H1 (cell line): ENCODE data around the gene MBD3. TPM values are rescaled to one million over a fixed set of nuclear protein-coding genes. Genes with fewer than 3 reads are reported as not detected.

Experiments
- CTCF ChIA-PET: fragments of 300-600 bp; sonication (Branson Sonifier 250); formaldehyde crosslinking; loops from one replicate; lab custom pipeline; 2021; ENCODE audit not compliant: partially characterized antibody; lab: Charles Lee
- POLR2A ChIA-PET: fragments of 300-600 bp; sonication (Branson Sonifier 250); formaldehyde crosslinking; loops from one replicate; lab custom pipeline; 2021; ENCODE audit warnings: inconsistent platforms; ENCODE audit not compliant: partially characterized antibody; lab: Charles Lee
- DNase-seq, 2 experiments: peaks; one replicate each; pipeline versions ENCODE4 v3.0.0 to v3.0.0-alpha.2; 2010 to 2022; ENCODE audit warnings: low spot score in 2 of 2, low read depth in 1 of 2, mixed read lengths in 1 of 2
- FAIRE-seq: peaks from 2 replicates; lab custom pipeline; 2011; peaks lifted over from hg19 to GRCh38; lab: Jason Lieb, UNC
- H2AFZ ChIP-seq: 2 replicates; pipeline ENCODE4 v1.8.1; 2012; ENCODE audit warnings: low read length, inconsistent platforms
- H2AK5ac ChIP-seq: 2 replicates; pipeline ENCODE4 v1.6.1; 2013; ENCODE audit warnings: low read depth, low read length
- H2BK120ac ChIP-seq: replicated peaks from 2 replicates; pipeline ENCODE3; 2013; ENCODE audit warnings: low read depth, low read length, inconsistent platforms
- H2BK12ac ChIP-seq: 2 replicates; pipeline ENCODE4 v1.6.1; 2013; ENCODE audit warnings: low read depth, low read length
- H2BK15ac ChIP-seq: 2 replicates; pipeline ENCODE4 v1.6.1; 2013; ENCODE audit warnings: low read length
- H2BK20ac ChIP-seq: 2 replicates; pipeline ENCODE4 v1.6.1; 2013; ENCODE audit warnings: low read length
- H2BK5ac ChIP-seq: 2 replicates; pipeline ENCODE4 v1.6.1; 2013; ENCODE audit warnings: low read depth, low read length
- H3K14ac ChIP-seq: 2 replicates; pipeline ENCODE4 v1.6.1; 2013; ENCODE audit warnings: inconsistent platforms; ENCODE audit not compliant: insufficient read length
- H3K18ac ChIP-seq: 2 replicates; pipeline ENCODE4 v1.6.1; 2013; ENCODE audit warnings: low read length; ENCODE audit errors: extremely low read depth
- H3K23ac ChIP-seq: 2 replicates; pipeline ENCODE4 v1.6.1; 2013; ENCODE audit warnings: inconsistent platforms; ENCODE audit not compliant: insufficient read length
- H3K23me2 ChIP-seq: 2 replicates; pipeline ENCODE4 v1.6.1; 2013; ENCODE audit warnings: low read depth, low read length
- H3K27ac ChIP-seq: 2 replicates; pipeline ENCODE4 v1.6.1; 2011; ENCODE audit warnings: low read depth, low read length, inconsistent platforms
- H3K27me3 ChIP-seq, 4 experiments: replicated peaks in 1 of 4; 1 replicate in 1 of 4; 2 replicates in 3 of 4; pipeline versions ENCODE4 v1.6.1 to v1.8.1; 2011 to 2013; ENCODE audit warnings: low read length in 3 of 4, mild to moderate bottlenecking in 3 of 4, inconsistent platforms in 2 of 4, mixed read lengths in 2 of 4, moderate library complexity in 1 of 4; ENCODE audit not compliant: control insufficient read depth in 3 of 4, insufficient read depth in 3 of 4; ENCODE audit errors: extremely low read depth in 1 of 4
- H3K36me3 ChIP-seq, 4 experiments: 2 replicates each; pipeline versions ENCODE4 v1.6.1 to v1.8.1; 2011 to 2013; ENCODE audit warnings: mild to moderate bottlenecking in 4 of 4, low read length in 3 of 4, moderate library complexity in 2 of 4, control low read depth in 1 of 4, inconsistent platforms in 1 of 4; ENCODE audit not compliant: insufficient read depth in 4 of 4, control insufficient read depth in 2 of 4
- H3K4ac ChIP-seq: replicated peaks from 2 replicates; pipeline ENCODE3; 2013; ENCODE audit warnings: low read length, low read depth, mixed read lengths, inconsistent platforms; ENCODE audit not compliant: insufficient read length
- H3K4me1 ChIP-seq, 4 experiments: replicated peaks in 1 of 4; 1 replicate in 1 of 4; 2 replicates in 3 of 4; pipeline versions ENCODE4 v1.6.1 to v1.8.1; 2011 to 2013; ENCODE audit warnings: low read length in 3 of 4, inconsistent platforms in 2 of 4, mixed read lengths in 1 of 4; ENCODE audit not compliant: insufficient read depth in 4 of 4, control insufficient read depth in 3 of 4
- H3K4me2 ChIP-seq, 2 experiments: 2 replicates each; pipeline versions ENCODE4 v1.6.1 to v1.8.1; 2011 to 2013; ENCODE audit warnings: low read depth in 2 of 2, low read length in 2 of 2, control low read depth in 1 of 2, inconsistent platforms in 1 of 2, mild to moderate bottlenecking in 1 of 2; ENCODE audit not compliant: insufficient read depth in 1 of 2
- H3K4me3 ChIP-seq, 4 experiments: fragments of 200-600, 300-600 bp in 1 of 4; sonication (generic), shearing (Covaris generic), sonication (Bioruptor Twin) in 1 of 4; 2 replicates each; pipeline versions ENCODE4 v1.5.1 to v1.8.1; 2011 to 2016; ENCODE audit warnings: low read length in 4 of 4, low read depth in 3 of 4, control low read depth in 2 of 4, inconsistent platforms in 2 of 4, mild to moderate bottlenecking in 2 of 4, mixed read lengths in 1 of 4, moderate library complexity in 1 of 4; ENCODE audit not compliant: insufficient read depth in 2 of 4; ENCODE audit errors: extremely low read depth in 1 of 4
- H3K56ac ChIP-seq: replicated peaks from 2 replicates; pipeline ENCODE3; 2013; ENCODE audit warnings: low read depth, mild to moderate bottlenecking, mixed read lengths, low read length, inconsistent platforms; ENCODE audit not compliant: insufficient read length
- H3K79me1 ChIP-seq: 2 replicates; pipeline ENCODE4 v1.6.1; 2013; ENCODE audit warnings: low read depth, low read length, control low read depth
- H3K79me2 ChIP-seq, 2 experiments: 2 replicates each; pipeline versions ENCODE4 v1.6.1 to v1.8.1; 2012 to 2013; ENCODE audit warnings: low read length in 2 of 2, mild to moderate bottlenecking in 2 of 2, inconsistent platforms in 1 of 2; ENCODE audit not compliant: insufficient read depth in 2 of 2, control insufficient read depth in 1 of 2
- H3K9ac ChIP-seq, 4 experiments: replicated peaks in 1 of 4; 1 replicate in 1 of 4; 2 replicates in 3 of 4; pipeline versions ENCODE4 v1.6.1 to v1.8.1; 2011 to 2013; ENCODE audit warnings: low read depth in 3 of 4, low read length in 3 of 4, control low read depth in 2 of 4, mild to moderate bottlenecking in 2 of 4, moderate library complexity in 2 of 4, inconsistent platforms in 1 of 4; ENCODE audit errors: extremely low read depth in 1 of 4
- H3K9me3 ChIP-seq, 2 experiments: 2 replicates each; pipeline versions ENCODE4 v1.6.1 to v1.8.1; 2012 to 2013; ENCODE audit warnings: mild to moderate bottlenecking in 2 of 2, moderate library complexity in 2 of 2, control low read depth in 1 of 2, inconsistent platforms in 1 of 2, low read depth in 1 of 2, low read length in 1 of 2, mixed read lengths in 1 of 2; ENCODE audit not compliant: insufficient read depth in 2 of 2
- H4K20me1 ChIP-seq, 2 experiments: replicated peaks in 1 of 2; 2 replicates each; pipeline versions ENCODE3 to v1.8.1; 2011 to 2013; ENCODE audit warnings: inconsistent platforms in 2 of 2, low read length in 2 of 2, mild to moderate bottlenecking in 1 of 2; ENCODE audit not compliant: insufficient read depth in 2 of 2, control insufficient read depth in 1 of 2
- H4K5ac ChIP-seq: 2 replicates; pipeline ENCODE4 v1.6.1; 2013; ENCODE audit warnings: low read length, low read depth, mixed read lengths, inconsistent platforms; ENCODE audit not compliant: insufficient read length
- H4K8ac ChIP-seq: 2 replicates; pipeline ENCODE4 v1.8.0; 2013; ENCODE audit warnings: mild to moderate bottlenecking, moderate library complexity, low read length, inconsistent platforms; ENCODE audit not compliant: insufficient read depth; ENCODE audit errors: extremely low read depth
- H4K91ac ChIP-seq: replicated peaks from 2 replicates; pipeline ENCODE3; 2013; ENCODE audit warnings: low read length, mixed read lengths, inconsistent platforms; ENCODE audit not compliant: insufficient read length
- BACH1 ChIP-seq: IDR thresholded peaks from 2 replicates; pipeline ENCODE4 v1.6.1; 2012; ENCODE audit warnings: low read length, improper control_type of control experiment
- RXRA ChIP-seq: IDR thresholded peaks from 2 replicates; pipeline ENCODE4 v1.6.1; 2011; ENCODE audit warnings: low read depth, mild to moderate bottlenecking, low read length, moderate library complexity; ENCODE audit not compliant: insufficient read depth
- TBP ChIP-seq: IDR thresholded peaks from 2 replicates; pipeline ENCODE4 v1.6.1; 2011; ENCODE audit warnings: low read depth, low read length, improper control_type of control experiment
- WGBS, 2 experiments: shearing (Covaris generic) in 1 of 2; methylation state at CpG; one replicate each; pipeline versions ENCODE4 v1.1.6 to v1.1.7; 2013 to 2015; ENCODE audit warnings: low lambda C conversion rate in 2 of 2, mixed read lengths in 2 of 2, inconsistent platforms in 1 of 2, low coverage in 1 of 2, missing lambda C conversion rate in 1 of 2; ENCODE audit not compliant: insufficient replicate concordance in 2 of 2, insufficient coverage in 1 of 2, insufficient read length in 1 of 2; ENCODE audit errors: extremely low coverage in 1 of 2, missing lambda C conversion rate in 1 of 2; 5-methylcytosine and 5-hydroxymethylcytosine counted together
- polyA plus RNA-seq, 7 experiments: library from polyadenylated mRNA; depleted of rRNA in 3 of 7; stranded (reverse) in 5 of 7; unstranded in 2 of 7; fragments of >200 nt in 5 of 7; fragments of 200-250 nt in 2 of 7; gene quantifications; 1 replicate in 5 of 7; 2 replicates in 1 of 7; 4 replicates in 1 of 7; pipeline versions ENCODE4 v1.2.1 to v1.2.3, GENCODE V29; 2011 to 2013; ENCODE audit warnings: missing spikeins in 2 of 7, mixed read lengths in 2 of 7
- total RNA-seq: library from RNA; stranded (reverse); fragmentation: NEBNext Ultra II Directional; extraction: Animal tissue kit (Norgen Biotek cat#: 25700); gene quantifications from 2 replicates; pipeline ENCODE4 v1.2.1, GENCODE V29; 2021

MBD3 gene
- total and polyA plus RNA-seq, 2 of the 8 experiments (the other 6 are each of a cell fraction or from before 2014, with no cell fraction given): 88.2 to 110 TPM

GRCh38 chr19:1598777-1599459, 6.3 kb upstream of the MBD3 start:
- Histone ChIP-seq H2BK120ac (no peak overlapping the region), H3K79me1 (peaks cover 13% of the 10 kb centered on the region), H3K9ac (no peak overlapping the region), H2AK5ac (no peak overlapping the region), H2BK5ac (no peak overlapping the region), H3K4ac (no peak overlapping the region), H3K23me2 (no peaks in the 10 kb centered on the region), H2BK20ac (no peak overlapping the region), H3K27me3 (no peaks in the 10 kb centered on the region), H4K5ac (no peak overlapping the region), H2AFZ (no peak overlapping the region), H3K56ac (no peak overlapping the region), H3K4me2 (no peak overlapping the region), H3K36me3 (peaks cover 10 to 27% (median 22%) of the 10 kb centered on the region in 4 experiments), H3K9me3 (no peaks in the 10 kb centered on the region), H3K18ac (no peak overlapping the region), H3K23ac (no peak overlapping the region), H3K27ac (no peak overlapping the region; the same call in 1 of the 2 replicates), H3K79me2 (peaks cover 0 to 31% of the 10 kb centered on the region in 2 experiments; a peak in 3 of 4 replicates), H3K14ac (no peak overlapping the region), H2BK12ac (no peak overlapping the region), H4K8ac (no peak overlapping the region), H4K20me1 (peaks cover 11 to 25% of the 10 kb centered on the region in 2 experiments), H3K4me3 (no peak overlapping the region), H2BK15ac (no peak overlapping the region), H4K91ac (no peak overlapping the region), H3K4me1 (no peaks in the 10 kb centered on the region)
- CTCF ChIA-PET: interaction anchor here (0.6 to 1.9 kb wide), 6 partner anchors 9 to 495 kb away, joined by 3 to 6 read pairs (median 4); partner anchors contain the start of gene GPX4
- DNase-seq: no peak
- no peak for FAIRE-seq
- POLR2A ChIA-PET: interaction anchor here (0.9 to 1.7 kb wide), 3 partner anchors 11 to 32 kb away, joined by 3 to 5 read pairs (median 3); no protein-coding TSS in a partner anchor
- WGBS, 2 experiments: 88% methylated on average over 20 of the region's 20 CpGs; no CpG with 5 or more reads in 1 of the 2 experiments
- TF ChIP-seq RXRA (no peak), TBP (no peak), BACH1 (no peak)
